H9 (cell line): ENCODE results near the gene P4HTM. TPM values are rescaled to one million over a fixed set of nuclear protein-coding genes. Genes with fewer than 3 reads are reported as not detected.

Experiments
- DNase-seq: peaks from one replicate; pipeline ENCODE4 v3.0.0-alpha.2; 2017
- H2AFZ ChIP-seq: one replicate; pipeline ENCODE4 v1.6.1; 2013; ENCODE audit warnings: mild to moderate bottlenecking, low read length, control low read depth, moderate library complexity
- H2AK5ac ChIP-seq: 2 replicates; pipeline ENCODE4 v1.6.1; 2013; ENCODE audit warnings: low read length, control low read depth, mixed read lengths; ENCODE audit not compliant: insufficient read length
- H2BK120ac ChIP-seq: one replicate; pipeline ENCODE4 v1.6.1; 2013; ENCODE audit warnings: low read depth, mild to moderate bottlenecking, low read length, control low read depth, inconsistent platforms; ENCODE audit not compliant: poor library complexity, severe bottlenecking
- H2BK12ac ChIP-seq: 2 replicates; pipeline ENCODE4 v1.6.1; 2013; ENCODE audit warnings: low read length, control low read depth, mixed read lengths, low read depth; ENCODE audit not compliant: insufficient read length
- H2BK15ac ChIP-seq: 2 replicates; pipeline ENCODE4 v1.6.1; 2013; ENCODE audit warnings: low read depth, low read length, control low read depth
- H2BK20ac ChIP-seq: one replicate; pipeline ENCODE4 v1.6.1; 2013; ENCODE audit warnings: low read depth, mild to moderate bottlenecking, low read length, control low read depth, inconsistent platforms; ENCODE audit not compliant: poor library complexity, severe bottlenecking
- H2BK5ac ChIP-seq: 2 replicates; pipeline ENCODE4 v1.6.1; 2013; ENCODE audit warnings: low read length, control low read depth, mixed read lengths; ENCODE audit not compliant: insufficient read length
- H3K14ac ChIP-seq: 2 replicates; pipeline ENCODE4 v1.6.1; 2013; ENCODE audit warnings: low read length, control low read depth; ENCODE audit not compliant: insufficient read depth
- H3K18ac ChIP-seq: 2 replicates; pipeline ENCODE4 v1.6.1; 2013; ENCODE audit warnings: low read depth, mild to moderate bottlenecking, mixed read lengths, low read length, control low read depth; ENCODE audit not compliant: insufficient read length
- H3K23ac ChIP-seq: 2 replicates; pipeline ENCODE4 v1.6.1; 2013; ENCODE audit warnings: low read length, control low read depth, mixed read lengths, low read depth; ENCODE audit not compliant: insufficient read length
- H3K23me2 ChIP-seq: 2 replicates; pipeline ENCODE4 v1.6.1; 2013; ENCODE audit warnings: low read depth, mild to moderate bottlenecking, mixed read lengths, low read length, control low read depth; ENCODE audit not compliant: insufficient read length, poor library complexity, severe bottlenecking
- H3K27ac ChIP-seq: 2 replicates; pipeline ENCODE4 v1.5.1; 2013; ENCODE audit warnings: low read length, control low read depth, mixed read lengths, low read depth; ENCODE audit not compliant: insufficient read length
- H3K27me3 ChIP-seq: 2 replicates; pipeline ENCODE4 v1.6.1; 2013; ENCODE audit warnings: low read length, control low read depth, inconsistent platforms; ENCODE audit not compliant: insufficient read depth
- H3K4ac ChIP-seq: 2 replicates; pipeline ENCODE4 v1.6.1; 2013; ENCODE audit warnings: low read depth, mild to moderate bottlenecking, control low read depth, inconsistent platforms, low read length, moderate library complexity
- H3K4me1 ChIP-seq: 2 replicates; pipeline ENCODE4 v1.6.1; 2013; ENCODE audit warnings: low read length, control low read depth, inconsistent platforms; ENCODE audit not compliant: insufficient read depth
- H3K4me2 ChIP-seq: 2 replicates; pipeline ENCODE4 v1.6.1; 2013; ENCODE audit warnings: low read length, control low read depth, mixed read lengths; ENCODE audit not compliant: insufficient read length, insufficient read depth
- H3K56ac ChIP-seq: 2 replicates; pipeline ENCODE4 v1.6.1; 2013; ENCODE audit warnings: low read depth, mild to moderate bottlenecking, mixed read lengths, low read length, control low read depth; ENCODE audit not compliant: insufficient read length
- H3K79me1 ChIP-seq: 2 replicates; pipeline ENCODE4 v1.6.1; 2013; ENCODE audit warnings: low read depth, mild to moderate bottlenecking, moderate library complexity, low read length, control low read depth, inconsistent platforms; ENCODE audit not compliant: insufficient read depth, poor library complexity, severe bottlenecking
- H3K79me2 ChIP-seq: 2 replicates; pipeline ENCODE4 v1.6.1; 2013; ENCODE audit warnings: low read length, control low read depth, inconsistent platforms; ENCODE audit not compliant: insufficient read depth
- H3K9ac ChIP-seq: 2 replicates; pipeline ENCODE4 v1.6.1; 2013; ENCODE audit warnings: low read length, control low read depth, mixed read lengths; ENCODE audit not compliant: insufficient read length; ENCODE audit errors: extremely low read depth
- H3K9me3 ChIP-seq: one replicate; pipeline ENCODE4 v1.6.1; 2013; ENCODE audit warnings: low read depth, low read length, inconsistent platforms; ENCODE audit not compliant: control insufficient read depth
- H3T11ph ChIP-seq: one replicate; pipeline ENCODE4 v1.6.1; 2013; ENCODE audit warnings: mild to moderate bottlenecking, low read length, control low read depth, inconsistent platforms
- H4K20me1 ChIP-seq: one replicate; pipeline ENCODE4 v1.6.1; 2013; ENCODE audit not compliant: control insufficient read depth, insufficient read length, insufficient read depth
- H4K5ac ChIP-seq: 2 replicates; pipeline ENCODE4 v1.6.1; 2013; ENCODE audit warnings: low read depth, mild to moderate bottlenecking, mixed read lengths, low read length, control low read depth; ENCODE audit not compliant: insufficient read length
- H4K8ac ChIP-seq: replicated peaks from 2 replicates; pipeline ENCODE4 v1.6.1; 2013; ENCODE audit warnings: low read length, control low read depth, mixed read lengths, low read depth; ENCODE audit not compliant: insufficient read length
- H4K91ac ChIP-seq: 2 replicates; pipeline ENCODE4 v1.6.1; 2013; ENCODE audit warnings: low read depth, mild to moderate bottlenecking, moderate library complexity, mixed read lengths, low read length, control low read depth; ENCODE audit not compliant: insufficient read length
- H3K27ac Mint-ChIP-seq, 3 experiments: 2 replicates in 2 of 3; 3 replicates in 1 of 3; pipeline ENCODE4 v1.8.0; 2020 to 2021; ENCODE audit warnings: mixed read lengths in 3 of 3, mild to moderate bottlenecking in 1 of 3, moderate library complexity in 1 of 3
- H3K27me3 Mint-ChIP-seq: 2 replicates; pipeline ENCODE4 v1.8.0; 2021; ENCODE audit warnings: low read depth, mild to moderate bottlenecking, moderate library complexity, mixed read lengths
- H3K36me3 Mint-ChIP-seq, 3 experiments: 2 replicates in 2 of 3; 3 replicates in 1 of 3; pipeline ENCODE4 v1.8.0; 2020 to 2021; ENCODE audit warnings: low read depth in 3 of 3, mixed read lengths in 3 of 3; ENCODE audit not compliant: insufficient read depth in 1 of 3
- H3K4me1 Mint-ChIP-seq, 2 experiments: 2 replicates each; pipeline ENCODE4 v1.8.0; 2020; ENCODE audit warnings: mixed read lengths in 2 of 2
- H3K4me3 Mint-ChIP-seq, 2 experiments: 2 replicates in 1 of 2; 3 replicates in 1 of 2; pipeline ENCODE4 v1.8.0; 2020 to 2021; ENCODE audit warnings: mild to moderate bottlenecking in 2 of 2, mixed read lengths in 2 of 2, moderate library complexity in 1 of 2
- H3K9me3 Mint-ChIP-seq, 2 experiments: 2 replicates in 1 of 2; 3 replicates in 1 of 2; pipeline ENCODE4 v1.8.0; 2020; ENCODE audit warnings: mild to moderate bottlenecking in 2 of 2, mixed read lengths in 2 of 2, moderate library complexity in 1 of 2
- WGBS: extraction: QIAGEN DNeasy Blood & Tissue Kit; methylation state at CpG from one replicate; pipeline ENCODE4 v1.1.7; 2013; ENCODE audit warnings: missing lambda C conversion rate, low lambda C conversion rate, mixed read lengths; ENCODE audit not compliant: insufficient read length; ENCODE audit errors: extremely low coverage; 5-methylcytosine and 5-hydroxymethylcytosine counted together
- total RNA-seq: library from RNA; stranded (reverse); gene quantifications from 2 replicates; pipeline ENCODE4 v1.2.1, GENCODE V29; 2021
- TF ChIP-seq, protein P1 (sequence below): fragments of 200-600 bp; sonication (generic); conservative IDR thresholded peaks from 3 replicates; pipeline ENCODE4 v1.8.0; 2021; ENCODE audit warnings: antibody characterized with exemption, mild to moderate bottlenecking

Gene P4HTM
- total RNA-seq, 1 experiment from 2014 or later: 36.0 TPM

- H4K20me1 ChIP-seq: no peaks in the 10 kb centered on the region
- H3K9ac ChIP-seq: no peak overlapping the region
- no peak overlapping the region for H3K27ac ChIP-seq
- no peak overlapping the region for H4K8ac ChIP-seq
- no peaks in the 10 kb centered on the region for H3K27me3 Mint-ChIP-seq
- no peak overlapping the region for H2BK12ac ChIP-seq
- H3K56ac ChIP-seq: no peak overlapping the region
- H3K18ac ChIP-seq: no peak overlapping the region
- no peak overlapping the region for H2BK5ac ChIP-seq
- no peaks in the 10 kb centered on the region for H3K9me3 Mint-ChIP-seq
- TF ChIP-seq, protein P1, sequence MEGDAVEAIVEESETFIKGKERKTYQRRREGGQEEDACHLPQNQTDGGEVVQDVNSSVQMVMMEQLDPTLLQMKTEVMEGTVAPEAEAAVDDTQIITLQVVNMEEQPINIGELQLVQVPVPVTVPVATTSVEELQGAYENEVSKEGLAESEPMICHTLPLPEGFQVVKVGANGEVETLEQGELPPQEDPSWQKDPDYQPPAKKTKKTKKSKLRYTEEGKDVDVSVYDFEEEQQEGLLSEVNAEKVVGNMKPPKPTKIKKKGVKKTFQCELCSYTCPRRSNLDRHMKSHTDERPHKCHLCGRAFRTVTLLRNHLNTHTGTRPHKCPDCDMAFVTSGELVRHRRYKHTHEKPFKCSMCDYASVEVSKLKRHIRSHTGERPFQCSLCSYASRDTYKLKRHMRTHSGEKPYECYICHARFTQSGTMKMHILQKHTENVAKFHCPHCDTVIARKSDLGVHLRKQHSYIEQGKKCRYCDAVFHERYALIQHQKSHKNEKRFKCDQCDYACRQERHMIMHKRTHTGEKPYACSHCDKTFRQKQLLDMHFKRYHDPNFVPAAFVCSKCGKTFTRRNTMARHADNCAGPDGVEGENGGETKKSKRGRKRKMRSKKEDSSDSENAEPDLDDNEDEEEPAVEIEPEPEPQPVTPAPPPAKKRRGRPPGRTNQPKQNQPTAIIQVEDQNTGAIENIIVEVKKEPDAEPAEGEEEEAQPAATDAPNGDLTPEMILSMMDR: no peak
- H3K4me1 Mint-ChIP-seq: peaks cover 18% of the 10 kb centered on the region in 2 experiments
- H3K4me2 ChIP-seq: no peak overlapping the region
- no peak overlapping the region for H3K4me3 Mint-ChIP-seq
- H3K27me3 ChIP-seq: no peaks in the 10 kb centered on the region; the same call in 1 of the 2 replicates
- H3T11ph ChIP-seq: no peak overlapping the region
- H3K14ac ChIP-seq: no peak overlapping the region
- no peak overlapping the region for H2AK5ac ChIP-seq
- H3K23ac ChIP-seq: no peak overlapping the region
- no peak overlapping the region for H2BK120ac ChIP-seq
- H4K91ac ChIP-seq: no peak overlapping the region
- H3K4ac ChIP-seq: no peak overlapping the region
- no peak overlapping the region for H2AFZ ChIP-seq
- H4K5ac ChIP-seq: no peak overlapping the region
- WGBS: no CpG with 5 or more reads among the region's 7 CpGs
- H3K4me1 ChIP-seq: peaks cover 8% of the 10 kb centered on the region; the same call in 1 of the 2 replicates
- H2BK20ac ChIP-seq: no peak overlapping the region
- no peak overlapping the region for H2BK15ac ChIP-seq
- no peaks in the 10 kb centered on the region for H3K23me2 ChIP-seq
- peak overlapping the region in 2 of 3 experiments; percentile 77 to 96; a peak in 3 of 7 replicates for H3K27ac Mint-ChIP-seq
- H3K79me1 ChIP-seq: no peaks in the 10 kb centered on the region
- peaks cover 37 to 81% (median 60%) of the 10 kb centered on the region in 3 experiments; a peak in 6 of 7 replicates for H3K36me3 Mint-ChIP-seq
- DNase-seq: no peak
- no peaks in the 10 kb centered on the region for H3K79me2 ChIP-seq
- H3K9me3 ChIP-seq: no peaks in the 10 kb centered on the region
Measured at GRCh38 chr3:48966876-48967361, 23.1 kb upstream of the P4HTM start.
